Measurements from ENCODE around the gene HOXA3. TPM values are rescaled to one million over a fixed set of nuclear protein-coding genes. Genes with fewer than 3 reads are reported as not detected.
A peak's percentile ranks its signal among the peaks of the same experiment; 100 is the strongest.

Gene HOXA3
- total RNA-seq, 1 experiment from 2014 or later = not detected

DNA sequence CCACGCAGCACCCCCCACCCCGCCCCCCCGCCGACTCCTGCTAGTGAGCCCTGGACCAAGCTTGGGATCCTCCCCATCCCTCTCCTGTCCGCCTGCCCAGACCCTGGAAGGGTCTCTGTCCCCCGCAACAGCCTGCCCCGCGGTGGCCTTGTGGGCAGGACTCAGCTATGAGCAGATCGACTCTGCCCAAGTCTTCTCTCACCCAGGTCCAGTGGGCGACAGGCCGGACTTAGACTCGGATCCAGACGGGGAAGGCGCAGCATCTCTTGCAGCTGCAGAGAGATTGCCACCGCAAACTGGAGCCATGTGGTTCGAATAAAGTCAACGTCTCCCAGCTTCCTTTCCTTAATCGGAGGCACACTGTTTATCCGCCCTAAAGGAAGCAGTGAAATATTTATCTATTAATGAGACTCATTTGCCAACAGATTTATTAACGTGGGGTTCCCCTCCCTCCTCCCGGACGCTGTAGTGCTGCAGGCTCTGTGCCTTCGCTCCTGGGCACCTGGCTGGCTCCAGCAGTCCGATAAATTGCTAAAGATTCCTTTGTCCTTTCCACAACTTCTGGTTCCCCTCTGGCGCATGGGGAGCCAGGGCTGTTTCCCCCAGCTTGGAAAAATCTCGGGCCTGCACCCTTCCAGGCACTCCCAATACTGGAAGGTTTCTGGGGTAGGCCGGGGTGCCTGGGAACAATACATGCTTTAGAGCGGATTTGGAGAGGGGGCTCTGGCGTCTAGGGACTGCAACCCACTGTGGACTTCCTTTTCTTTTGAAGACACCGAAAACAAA, 4.7 kb upstream of the HOXA3 start (continued):
- TF ChIP-seq, protein P1, sequence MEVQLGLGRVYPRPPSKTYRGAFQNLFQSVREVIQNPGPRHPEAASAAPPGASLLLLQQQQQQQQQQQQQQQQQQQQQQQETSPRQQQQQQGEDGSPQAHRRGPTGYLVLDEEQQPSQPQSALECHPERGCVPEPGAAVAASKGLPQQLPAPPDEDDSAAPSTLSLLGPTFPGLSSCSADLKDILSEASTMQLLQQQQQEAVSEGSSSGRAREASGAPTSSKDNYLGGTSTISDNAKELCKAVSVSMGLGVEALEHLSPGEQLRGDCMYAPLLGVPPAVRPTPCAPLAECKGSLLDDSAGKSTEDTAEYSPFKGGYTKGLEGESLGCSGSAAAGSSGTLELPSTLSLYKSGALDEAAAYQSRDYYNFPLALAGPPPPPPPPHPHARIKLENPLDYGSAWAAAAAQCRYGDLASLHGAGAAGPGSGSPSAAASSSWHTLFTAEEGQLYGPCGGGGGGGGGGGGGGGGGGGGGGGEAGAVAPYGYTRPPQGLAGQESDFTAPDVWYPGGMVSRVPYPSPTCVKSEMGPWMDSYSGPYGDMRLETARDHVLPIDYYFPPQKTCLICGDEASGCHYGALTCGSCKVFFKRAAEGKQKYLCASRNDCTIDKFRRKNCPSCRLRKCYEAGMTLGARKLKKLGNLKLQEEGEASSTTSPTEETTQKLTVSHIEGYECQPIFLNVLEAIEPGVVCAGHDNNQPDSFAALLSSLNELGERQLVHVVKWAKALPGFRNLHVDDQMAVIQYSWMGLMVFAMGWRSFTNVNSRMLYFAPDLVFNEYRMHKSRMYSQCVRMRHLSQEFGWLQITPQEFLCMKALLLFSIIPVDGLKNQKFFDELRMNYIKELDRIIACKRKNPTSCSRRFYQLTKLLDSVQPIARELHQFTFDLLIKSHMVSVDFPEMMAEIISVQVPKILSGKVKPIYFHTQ (CRISPR knock-in tag; IDR thresholded peaks at IDR 0.05) = no peak

DNA sequence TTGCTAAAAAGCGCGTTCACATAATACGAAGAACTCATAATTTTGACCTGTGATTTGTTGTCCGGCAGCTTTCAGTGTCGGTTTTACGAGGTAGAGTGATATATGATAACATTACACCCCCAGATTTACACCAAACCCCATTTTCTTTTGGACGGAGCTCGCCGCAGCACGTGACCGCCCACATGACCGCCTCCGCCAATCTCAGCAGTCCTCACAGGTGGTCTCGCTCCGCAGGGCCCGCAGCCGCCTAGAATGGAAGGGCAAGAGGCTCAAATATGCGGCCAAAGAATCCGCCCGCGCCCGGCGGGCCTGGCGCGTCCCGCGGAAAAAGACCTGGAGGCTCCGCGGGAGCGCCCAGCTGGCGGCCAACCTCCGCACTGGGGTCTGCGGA, 4.1 kb upstream of the HOXA3 start, which contains the start of gene HOXA7:
TSS of gene HOXA7 (minus strand) at position 168 of the 391 bp plus-strand sequence. CDS start at position 38, 130 bp downstream.
- no peaks in the 10 kb centered on the region for H3K9me3 Mint-ChIP-seq
- H3K4me3 Mint-ChIP-seq = peak within 1 kb of the TSS; percentile 70
- no peak within 1 kb of the TSS for H3K27ac Mint-ChIP-seq
- ChIA-PET CTCF (interaction anchor here (0.9 to 1.5 kb wide), 5 partner anchors 9 to 787 kb away, joined by 3 to 8 read pairs (median 3); partner anchors contain the start of genes HOXA5 and HOXA9), POLR2A (no interaction called here)
- TF ChIP-seq, protein P2, sequence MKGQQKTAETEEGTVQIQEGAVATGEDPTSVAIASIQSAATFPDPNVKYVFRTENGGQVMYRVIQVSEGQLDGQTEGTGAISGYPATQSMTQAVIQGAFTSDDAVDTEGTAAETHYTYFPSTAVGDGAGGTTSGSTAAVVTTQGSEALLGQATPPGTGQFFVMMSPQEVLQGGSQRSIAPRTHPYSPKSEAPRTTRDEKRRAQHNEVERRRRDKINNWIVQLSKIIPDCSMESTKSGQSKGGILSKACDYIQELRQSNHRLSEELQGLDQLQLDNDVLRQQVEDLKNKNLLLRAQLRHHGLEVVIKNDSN (CRISPR knock-in tag; IDR thresholded peaks at IDR 0.05) = peak; percentile 97
- TF ChIP-seq, protein P3, sequence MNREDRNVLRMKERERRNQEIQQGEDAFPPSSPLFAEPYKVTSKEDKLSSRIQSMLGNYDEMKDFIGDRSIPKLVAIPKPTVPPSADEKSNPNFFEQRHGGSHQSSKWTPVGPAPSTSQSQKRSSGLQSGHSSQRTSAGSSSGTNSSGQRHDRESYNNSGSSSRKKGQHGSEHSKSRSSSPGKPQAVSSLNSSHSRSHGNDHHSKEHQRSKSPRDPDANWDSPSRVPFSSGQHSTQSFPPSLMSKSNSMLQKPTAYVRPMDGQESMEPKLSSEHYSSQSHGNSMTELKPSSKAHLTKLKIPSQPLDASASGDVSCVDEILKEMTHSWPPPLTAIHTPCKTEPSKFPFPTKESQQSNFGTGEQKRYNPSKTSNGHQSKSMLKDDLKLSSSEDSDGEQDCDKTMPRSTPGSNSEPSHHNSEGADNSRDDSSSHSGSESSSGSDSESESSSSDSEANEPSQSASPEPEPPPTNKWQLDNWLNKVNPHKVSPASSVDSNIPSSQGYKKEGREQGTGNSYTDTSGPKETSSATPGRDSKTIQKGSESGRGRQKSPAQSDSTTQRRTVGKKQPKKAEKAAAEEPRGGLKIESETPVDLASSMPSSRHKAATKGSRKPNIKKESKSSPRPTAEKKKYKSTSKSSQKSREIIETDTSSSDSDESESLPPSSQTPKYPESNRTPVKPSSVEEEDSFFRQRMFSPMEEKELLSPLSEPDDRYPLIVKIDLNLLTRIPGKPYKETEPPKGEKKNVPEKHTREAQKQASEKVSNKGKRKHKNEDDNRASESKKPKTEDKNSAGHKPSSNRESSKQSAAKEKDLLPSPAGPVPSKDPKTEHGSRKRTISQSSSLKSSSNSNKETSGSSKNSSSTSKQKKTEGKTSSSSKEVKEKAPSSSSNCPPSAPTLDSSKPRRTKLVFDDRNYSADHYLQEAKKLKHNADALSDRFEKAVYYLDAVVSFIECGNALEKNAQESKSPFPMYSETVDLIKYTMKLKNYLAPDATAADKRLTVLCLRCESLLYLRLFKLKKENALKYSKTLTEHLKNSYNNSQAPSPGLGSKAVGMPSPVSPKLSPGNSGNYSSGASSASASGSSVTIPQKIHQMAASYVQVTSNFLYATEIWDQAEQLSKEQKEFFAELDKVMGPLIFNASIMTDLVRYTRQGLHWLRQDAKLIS (CRISPR knock-in tag; IDR thresholded peaks at IDR 0.05; ENCODE audit: borderline replicate concordance) = no peak
- no peak for TF ChIP-seq ZNF671 (CRISPR knock-in tag; IDR thresholded peaks at IDR 0.05)
- TF ChIP-seq, protein P4, sequence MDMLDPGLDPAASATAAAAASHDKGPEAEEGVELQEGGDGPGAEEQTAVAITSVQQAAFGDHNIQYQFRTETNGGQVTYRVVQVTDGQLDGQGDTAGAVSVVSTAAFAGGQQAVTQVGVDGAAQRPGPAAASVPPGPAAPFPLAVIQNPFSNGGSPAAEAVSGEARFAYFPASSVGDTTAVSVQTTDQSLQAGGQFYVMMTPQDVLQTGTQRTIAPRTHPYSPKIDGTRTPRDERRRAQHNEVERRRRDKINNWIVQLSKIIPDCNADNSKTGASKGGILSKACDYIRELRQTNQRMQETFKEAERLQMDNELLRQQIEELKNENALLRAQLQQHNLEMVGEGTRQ (CRISPR knock-in tag; IDR thresholded peaks at IDR 0.05) = peak; percentile 94
- ATAC-seq = peak; percentile 10
- H3K27me3 Mint-ChIP-seq (ENCODE audit: low read depth) = peaks cover 100% of the 10 kb centered on the region
- H3K36me3 Mint-ChIP-seq = peaks cover 3% of the 10 kb centered on the region
- peak; percentile 79 for DNase-seq (ENCODE audit: low spot score)
- H3K4me1 Mint-ChIP-seq = peaks cover 13% of the 10 kb centered on the region

DNA sequence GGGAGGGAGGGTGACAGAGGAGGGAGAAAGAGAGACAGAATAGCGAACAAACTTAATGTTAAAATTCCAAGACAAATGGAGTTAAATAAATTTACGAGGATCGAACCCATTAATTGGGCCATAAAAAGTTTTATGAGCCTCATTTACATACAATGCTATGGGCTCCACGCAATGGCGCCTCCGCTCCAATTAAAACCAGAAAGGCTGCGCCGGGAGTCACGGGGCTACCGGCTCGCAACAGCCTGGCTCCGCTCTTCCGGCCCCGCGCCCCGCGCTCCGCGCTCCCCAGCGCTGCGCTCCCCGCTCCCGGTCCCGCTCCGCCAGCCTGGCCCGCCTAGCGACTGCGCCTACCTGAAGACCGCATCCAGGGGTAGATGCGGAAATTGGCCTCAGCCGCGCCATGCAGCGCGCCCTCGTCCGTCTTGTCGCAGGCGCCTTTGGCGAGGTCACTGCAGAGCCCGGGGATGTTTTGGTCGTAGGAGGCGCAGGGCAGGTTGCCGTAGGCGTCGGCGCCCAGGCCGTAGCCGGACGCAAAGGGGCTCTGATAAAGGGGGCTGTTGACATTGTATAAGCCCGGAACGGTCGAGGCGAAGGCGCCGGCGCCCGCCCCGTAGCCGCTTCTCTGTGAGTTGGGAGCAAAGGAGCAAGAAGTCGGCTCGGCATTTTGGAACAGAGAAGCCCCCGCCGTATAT, 3.6 kb upstream of the HOXA3 start:
- H3K27ac Mint-ChIP-seq = no peak overlapping the region
- TF ChIP-seq, protein P5, sequence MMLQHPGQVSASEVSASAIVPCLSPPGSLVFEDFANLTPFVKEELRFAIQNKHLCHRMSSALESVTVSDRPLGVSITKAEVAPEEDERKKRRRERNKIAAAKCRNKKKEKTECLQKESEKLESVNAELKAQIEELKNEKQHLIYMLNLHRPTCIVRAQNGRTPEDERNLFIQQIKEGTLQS (CRISPR knock-in tag; conservative IDR thresholded peaks at IDR 0.05) = no peak
- TF ChIP-seq, protein P6, sequence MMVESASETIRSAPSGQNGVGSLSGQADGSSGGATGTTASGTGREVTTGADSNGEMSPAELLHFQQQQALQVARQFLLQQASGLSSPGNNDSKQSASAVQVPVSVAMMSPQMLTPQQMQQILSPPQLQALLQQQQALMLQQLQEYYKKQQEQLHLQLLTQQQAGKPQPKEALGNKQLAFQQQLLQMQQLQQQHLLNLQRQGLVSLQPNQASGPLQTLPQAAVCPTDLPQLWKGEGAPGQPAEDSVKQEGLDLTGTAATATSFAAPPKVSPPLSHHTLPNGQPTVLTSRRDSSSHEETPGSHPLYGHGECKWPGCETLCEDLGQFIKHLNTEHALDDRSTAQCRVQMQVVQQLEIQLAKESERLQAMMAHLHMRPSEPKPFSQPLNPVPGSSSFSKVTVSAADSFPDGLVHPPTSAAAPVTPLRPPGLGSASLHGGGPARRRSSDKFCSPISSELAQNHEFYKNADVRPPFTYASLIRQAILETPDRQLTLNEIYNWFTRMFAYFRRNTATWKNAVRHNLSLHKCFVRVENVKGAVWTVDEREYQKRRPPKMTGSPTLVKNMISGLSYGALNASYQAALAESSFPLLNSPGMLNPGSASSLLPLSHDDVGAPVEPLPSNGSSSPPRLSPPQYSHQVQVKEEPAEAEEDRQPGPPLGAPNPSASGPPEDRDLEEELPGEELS (CRISPR knock-in tag; IDR thresholded peaks at IDR 0.05) = peak; percentile 48; the same call in 1 of the 2 replicates
- CTCF ChIA-PET = interaction anchor here (1.0 to 2.0 kb wide), 3 partner anchors 10 to 786 kb away, joined by 3 to 8 read pairs (median 3); partner anchors contain the start of genes HOXA5 and HOXA9

More for the DNA sequence above, 3.6 kb upstream of the HOXA3 start:
- ATAC-seq (no peak), DNase-seq (ENCODE audit: low spot score) (no peak)
- H3K27me3 Mint-ChIP-seq (ENCODE audit: low read depth) = peaks cover 100% of the 10 kb centered on the region
- peak overlapping the region; percentile 70 for H3K4me3 Mint-ChIP-seq
- H3K36me3 Mint-ChIP-seq = peaks cover 3% of the 10 kb centered on the region
- H3K9me3 Mint-ChIP-seq = no peaks in the 10 kb centered on the region
- peaks cover 19% of the 10 kb centered on the region for H3K4me1 Mint-ChIP-seq
- POLR2A ChIA-PET = interaction anchor here (0.5 kb wide), 1 partner anchor 741 kb away, joined by 3 read pairs; no protein-coding TSS in a partner anchor

Measured in WTC11 (cell line).